ENCODE data around the gene SLC25A22.
A peak's percentile ranks its signal among the peaks of the same experiment; 100 is the strongest.

The SLC25A22 gene

DNA sequence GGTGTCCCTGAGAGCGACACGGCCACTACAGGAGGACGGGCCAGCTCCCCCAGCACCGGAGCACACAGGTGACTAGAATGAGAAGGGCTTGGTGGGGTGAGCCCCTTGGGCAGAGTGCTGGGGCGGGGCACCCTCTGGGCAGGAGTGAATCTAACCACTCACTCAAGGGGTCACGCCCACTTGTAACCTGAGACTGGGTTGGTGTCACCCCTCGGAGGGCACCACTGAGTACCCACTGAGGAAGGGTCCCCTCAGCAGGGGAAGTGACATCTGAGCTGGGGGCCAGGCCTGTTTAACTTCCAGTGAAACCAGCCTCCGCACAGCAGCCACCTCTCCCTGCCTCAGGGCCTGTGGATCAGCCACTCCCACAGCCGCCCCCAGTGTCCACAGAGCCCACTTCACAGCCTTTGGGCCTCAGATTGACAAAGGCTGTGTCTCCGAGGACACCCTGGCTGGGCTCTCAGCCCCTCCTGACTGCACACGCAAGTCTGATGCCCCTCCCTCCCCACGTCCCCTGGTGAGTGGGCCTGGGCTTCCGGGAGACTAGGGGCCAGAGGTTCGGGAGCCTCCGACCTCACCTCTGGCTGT is 26.4 kb downstream of the SLC25A22 start:
- DNase-seq (ENCODE audit: low spot score): no peak

DNA sequence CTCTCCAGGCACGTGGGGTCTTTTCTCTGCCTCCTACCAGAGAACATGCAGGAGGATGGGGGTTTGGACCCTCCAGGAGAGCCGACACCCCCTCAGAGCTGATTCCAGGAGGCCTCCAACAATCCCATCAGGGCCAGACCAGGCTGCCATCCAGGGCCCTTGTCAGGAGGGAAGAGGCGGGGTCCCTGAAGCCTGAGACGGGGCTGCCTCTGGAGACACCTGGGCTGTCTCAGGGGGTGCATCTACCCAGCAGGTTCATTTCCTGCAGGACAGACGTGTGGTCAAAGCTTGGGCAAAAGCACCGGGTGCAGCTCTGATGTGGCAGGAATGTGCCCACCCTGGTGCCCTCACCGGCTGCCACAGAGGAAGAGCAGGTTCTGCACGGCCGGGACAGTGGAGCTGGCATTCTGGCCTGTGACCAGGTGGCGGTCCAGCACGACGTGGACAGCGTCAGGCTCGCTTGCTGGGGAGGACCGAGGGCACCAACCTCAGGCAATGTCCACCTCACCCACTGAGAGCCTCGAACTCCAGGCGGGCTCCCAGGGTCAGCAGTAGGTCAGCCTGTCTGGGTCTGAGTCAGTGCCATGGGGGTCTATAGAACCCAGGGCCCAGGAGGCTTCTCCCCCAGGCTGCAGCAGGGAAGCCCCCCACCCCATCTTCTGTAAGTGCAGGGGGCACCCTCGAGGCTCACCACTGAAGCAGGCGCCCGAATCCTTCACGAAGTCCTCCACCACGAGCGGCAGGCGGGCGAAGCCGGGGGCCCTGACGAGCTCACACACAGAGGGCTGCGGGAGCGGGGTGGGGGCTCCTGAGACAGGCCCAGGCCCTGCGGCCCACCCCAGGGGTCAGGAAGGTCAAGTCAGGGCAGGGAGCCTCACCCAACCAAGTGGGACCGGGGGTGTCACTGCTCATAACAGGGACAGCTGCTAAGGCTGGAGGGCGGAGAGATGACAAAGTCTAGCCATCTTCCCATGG is 27.2 kb downstream of the SLC25A22 start:
- DNase-seq (ENCODE audit: low spot score): no peak

- DNase-seq (ENCODE audit: low spot score): no peak
These were observed 28.0 kb downstream of the SLC25A22 start for GRCh38 chr11:769887-770641.

DNA sequence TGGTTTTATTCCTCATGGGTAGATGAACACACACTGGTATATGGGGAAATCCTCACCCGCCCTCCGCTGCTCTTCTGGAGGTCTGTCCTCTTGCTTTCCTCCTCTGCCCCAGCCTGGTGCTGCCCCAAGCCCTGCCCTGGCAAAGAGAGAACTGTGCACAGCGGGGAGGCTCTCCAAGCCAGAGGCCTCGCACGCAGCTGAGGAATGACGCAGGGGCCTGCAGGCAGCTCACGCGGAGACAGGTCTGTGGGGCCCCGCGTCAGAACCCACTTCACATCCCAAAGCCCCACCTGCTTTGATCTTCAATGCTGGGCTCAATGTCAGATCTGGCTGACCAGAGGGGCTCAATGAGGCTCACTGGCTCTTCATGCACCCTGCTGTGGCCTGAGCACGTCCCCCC is 30.8 kb downstream of the SLC25A22 start:
- DNase-seq (ENCODE audit: low spot score): no peak

GRCh38 chr11:766936-767210 is 31.2 kb downstream of the SLC25A22 start:
- DNase-seq (ENCODE audit: low spot score): no peak

DNA sequence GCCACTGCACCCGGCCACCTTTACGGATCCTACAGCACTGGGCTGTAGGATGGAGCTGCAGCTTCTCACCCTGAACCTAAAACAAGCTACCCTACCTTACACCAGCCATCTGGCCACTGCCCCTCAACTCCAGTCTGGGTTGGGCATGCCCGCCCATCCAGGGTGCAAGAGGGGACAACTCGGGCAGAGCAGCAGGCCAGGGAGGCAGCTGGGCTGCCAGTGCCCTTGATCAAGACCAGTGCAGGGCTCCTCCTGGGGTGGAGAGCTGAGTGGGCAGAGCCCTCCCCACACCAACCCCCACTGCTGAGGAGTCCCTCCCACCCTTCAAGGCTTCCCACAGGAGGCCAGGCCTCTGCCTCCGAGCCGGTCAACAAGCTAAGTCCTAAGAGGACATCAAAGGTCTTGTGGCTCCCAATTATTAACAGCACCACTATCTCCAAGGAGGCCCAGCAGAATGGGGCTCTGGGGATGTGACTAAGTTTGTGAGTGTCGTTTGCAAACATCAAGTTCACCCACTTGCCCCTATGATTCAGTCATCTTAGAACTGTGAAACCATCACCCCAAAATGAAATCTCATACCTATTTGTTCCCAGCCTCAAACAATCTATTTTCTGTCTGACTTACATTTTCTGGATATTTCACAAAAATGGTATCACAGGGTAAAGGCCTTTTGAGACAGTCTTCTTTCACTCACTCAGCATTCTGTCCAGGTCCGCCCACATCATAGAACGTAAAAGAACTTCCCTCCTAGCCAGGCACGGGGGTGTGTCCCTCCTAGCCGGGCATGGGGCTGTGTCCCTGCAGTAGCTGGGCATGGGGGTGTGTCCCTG is 31.8 kb downstream of the SLC25A22 start:
- DNase-seq (ENCODE audit: low spot score): no peak

- DNase-seq (ENCODE audit: low spot score): no peak
These were observed 32.3 kb downstream of the SLC25A22 start for GRCh38 chr11:765802-766091.

- DNase-seq (ENCODE audit: low spot score): no peak
These were observed 32.9 kb downstream of the SLC25A22 start for GRCh38 chr11:765025-765801.

DNA sequence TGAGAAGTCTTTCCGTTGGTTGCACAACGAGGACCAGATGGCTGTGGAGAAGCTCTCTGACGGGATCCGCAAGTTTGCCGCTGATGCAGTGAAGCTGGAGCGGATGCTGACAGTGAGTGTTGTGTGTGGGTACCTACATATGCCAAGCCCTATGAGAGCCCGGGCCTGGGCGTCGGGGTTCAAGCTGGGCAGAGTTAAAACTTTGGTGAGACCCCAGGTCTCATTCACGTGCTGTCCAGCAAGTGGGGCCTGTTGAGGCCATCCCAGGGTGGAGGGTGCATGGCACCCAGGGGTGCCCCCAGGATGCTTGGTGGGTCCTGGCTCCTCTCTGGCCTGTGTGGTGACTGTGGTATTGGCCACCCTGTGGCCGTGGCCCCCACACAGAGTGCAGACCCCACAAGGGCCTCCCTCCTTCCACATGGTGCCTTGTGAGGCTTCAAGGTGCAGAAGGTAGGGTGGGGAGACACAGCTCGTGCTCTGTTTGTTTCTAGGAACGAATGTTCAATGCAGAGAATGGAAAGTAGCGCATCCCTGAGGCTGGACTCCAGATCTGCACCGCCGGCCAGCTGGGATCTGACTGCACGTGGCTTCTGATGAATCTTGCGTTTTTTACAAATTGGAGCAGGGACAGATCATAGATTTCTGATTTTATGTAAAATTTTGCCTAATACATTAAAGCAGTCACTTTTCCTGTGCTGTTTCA is 33.6 kb downstream of the SLC25A22 start:
- DNase-seq (ENCODE audit: low spot score): no peak

DNA sequence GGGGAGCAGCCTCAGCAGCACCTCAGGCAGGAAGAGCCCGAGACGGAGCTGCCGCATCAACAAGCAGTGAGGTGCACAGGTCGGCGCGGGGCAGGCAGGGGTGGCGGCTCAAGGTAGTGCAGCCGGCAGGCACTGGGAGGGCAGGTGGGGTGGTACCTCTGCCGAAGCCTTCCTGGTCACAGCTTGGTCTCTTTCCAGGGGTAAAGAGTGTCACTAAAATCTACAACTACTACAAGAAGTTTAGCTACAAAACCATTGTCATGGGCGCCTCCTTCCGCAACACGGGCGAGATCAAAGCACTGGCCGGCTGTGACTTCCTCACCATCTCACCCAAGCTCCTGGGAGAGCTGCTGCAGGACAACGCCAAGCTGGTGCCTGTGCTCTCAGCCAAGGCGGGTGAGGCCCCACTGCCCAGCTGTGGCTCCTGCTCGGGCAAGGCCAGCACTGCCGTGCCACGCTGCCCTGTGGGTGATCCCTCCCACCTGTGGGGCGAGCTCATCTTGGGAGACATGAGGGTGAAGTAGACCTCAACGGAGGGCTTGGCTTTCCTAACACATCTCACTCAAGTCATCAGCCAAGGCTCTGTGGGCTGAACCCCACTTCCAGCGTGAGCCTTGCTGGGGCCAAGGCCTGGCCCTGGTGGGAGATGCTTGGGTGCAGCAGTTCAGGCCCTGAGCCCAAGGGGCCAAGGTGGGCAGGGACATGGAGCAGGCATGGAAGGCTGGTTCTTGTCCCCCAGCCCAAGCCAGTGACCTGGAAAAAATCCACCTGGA is 34.3 kb downstream of the SLC25A22 start:
- DNase-seq (ENCODE audit: low spot score): no peak

- DNase-seq (ENCODE audit: low spot score): no peak
These were observed 35.0 kb downstream of the SLC25A22 start for GRCh38 chr11:763073-763463.

DNA sequence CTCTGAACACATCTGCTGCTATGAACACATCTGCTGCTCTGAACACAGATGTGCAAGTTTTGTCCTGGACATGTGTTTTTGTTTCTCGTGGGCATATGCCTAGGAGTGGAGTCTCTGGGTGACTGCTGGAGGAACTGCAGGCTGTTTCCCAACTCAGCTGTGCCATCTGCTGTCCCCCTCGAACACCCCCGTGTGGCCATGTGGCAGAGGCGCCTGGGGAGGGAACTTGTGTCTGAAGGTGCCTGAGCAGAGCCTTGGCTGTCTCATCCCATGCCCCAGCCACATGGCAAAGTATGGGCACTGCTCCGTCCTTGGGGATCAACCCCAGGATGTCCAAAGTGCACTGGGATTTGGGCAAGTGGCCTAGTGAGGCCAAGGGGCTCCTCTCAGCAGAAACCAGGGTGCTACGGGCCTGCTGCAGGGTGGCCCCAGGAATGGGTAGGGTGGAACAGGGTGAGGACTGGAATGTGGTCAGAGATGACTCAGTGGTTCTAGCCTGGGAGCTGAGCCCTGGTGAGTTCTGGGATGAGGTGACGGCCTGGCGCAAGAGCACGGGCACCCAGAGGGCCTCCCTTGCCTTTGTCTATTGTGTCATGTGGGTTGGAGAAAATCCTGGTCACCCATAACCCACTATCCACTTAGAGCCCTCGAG is 35.5 kb downstream of the SLC25A22 start:
- no peak for DNase-seq (ENCODE audit: low spot score)

- no peak for DNase-seq (ENCODE audit: low spot score)
These were observed 36.5 kb downstream of the SLC25A22 start for GRCh38 chr11:761526-762108.

- DNase-seq (ENCODE audit: low spot score): no peak
These were observed 37.8 kb downstream of the SLC25A22 start for GRCh38 chr11:760236-760635.

- no peak for DNase-seq (ENCODE audit: low spot score)
These were observed 48.4 kb downstream of the SLC25A22 start for GRCh38 chr11:749731-750130.

DNA sequence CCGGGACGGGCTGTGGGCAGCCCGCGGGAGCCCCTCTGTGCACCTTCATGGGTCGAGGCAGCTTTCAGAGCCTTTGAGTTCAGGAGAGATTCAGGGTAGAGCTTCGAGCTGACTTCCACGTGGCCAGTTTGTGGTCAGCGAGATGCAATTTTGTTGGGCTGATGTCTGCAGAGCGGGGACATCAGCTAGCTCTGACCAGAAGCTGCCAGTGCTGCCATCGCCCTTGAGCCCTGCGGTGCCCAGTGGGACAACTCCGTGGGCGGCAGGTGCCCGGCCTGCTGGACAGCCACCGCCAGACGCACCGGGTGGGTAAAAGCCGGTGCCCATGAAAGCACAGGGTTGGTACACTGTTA is 50.1 kb downstream of the SLC25A22 start:
- no peak for DNase-seq (ENCODE audit: low spot score)

- peak; percentile 69 for DNase-seq (ENCODE audit: low spot score)
These were observed 50.7 kb downstream of the SLC25A22 start, which contains the start of gene TALDO1 for GRCh38 chr11:747158-748006. Gene TALDO1 (plus strand): TSS chr11:747464. CDS start chr11:747482, 18 bp downstream.

Data from kidney capillary endothelial cell (primary cell).